GM10248 (cell line): Measurements from ENCODE around the gene SHISAL1.
"Not testable (repeated sequence)": the region's sequence is repeated elsewhere in the genome, so short reads cannot be mapped to it uniquely, and the experiment has no call there.

Source experiments
- CTCF ChIA-PET: fragments of 300-600 bp; sonication (Branson Sonifier 250); formaldehyde crosslinking; extraction: SDS; loops from one replicate; lab custom pipeline; 2021; ENCODE audit warnings: antibody characterized with exemption; lab: Yijun Ruan, JAX
- POLR2A ChIA-PET: fragments of 350-650 bp; sonication (Branson Sonifier 250); formaldehyde crosslinking; extraction: SDS; loops from one replicate; lab custom pipeline; 2020; ENCODE audit warnings: antibody characterized with exemption; lab: Yijun Ruan, JAX
- DNase-seq: peaks from one replicate; pipeline ENCODE4 v3.0.0; 2012; ENCODE audit errors: extremely low spot score
- TF ChIP-seq, protein P1 (sequence below): IDR thresholded peaks from 2 replicates; pipeline ENCODE4 v1.5.1; 2012; ENCODE audit warnings: mild to moderate bottlenecking, low read depth; ENCODE audit errors: extremely low read depth, missing control alignments, control extremely low read depth

The SHISAL1 gene

DNA sequence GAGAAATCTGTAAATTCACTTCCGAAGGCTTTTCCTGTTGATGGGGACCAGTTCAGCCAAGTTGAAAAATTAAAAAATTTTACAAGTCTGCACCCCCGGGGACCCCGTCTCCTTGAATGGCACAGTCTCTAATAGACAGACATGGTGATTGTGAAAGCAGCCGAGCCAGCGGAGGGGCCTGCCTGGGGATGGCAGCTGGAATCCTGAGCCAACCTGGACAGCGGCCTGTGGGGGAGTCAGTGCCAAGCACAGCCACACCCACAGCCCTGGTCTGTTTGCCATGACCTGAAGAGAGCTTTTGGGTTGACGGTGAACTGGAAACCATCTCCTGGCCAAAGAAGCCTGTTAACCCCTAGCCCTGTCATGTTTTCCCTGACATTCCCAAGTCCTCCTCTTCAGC, 67.3 kb downstream of the SHISAL1 start:
- POLR2A ChIA-PET = no interaction called here
- CTCF ChIA-PET = no interaction called here
- TF ChIP-seq, protein P1, sequence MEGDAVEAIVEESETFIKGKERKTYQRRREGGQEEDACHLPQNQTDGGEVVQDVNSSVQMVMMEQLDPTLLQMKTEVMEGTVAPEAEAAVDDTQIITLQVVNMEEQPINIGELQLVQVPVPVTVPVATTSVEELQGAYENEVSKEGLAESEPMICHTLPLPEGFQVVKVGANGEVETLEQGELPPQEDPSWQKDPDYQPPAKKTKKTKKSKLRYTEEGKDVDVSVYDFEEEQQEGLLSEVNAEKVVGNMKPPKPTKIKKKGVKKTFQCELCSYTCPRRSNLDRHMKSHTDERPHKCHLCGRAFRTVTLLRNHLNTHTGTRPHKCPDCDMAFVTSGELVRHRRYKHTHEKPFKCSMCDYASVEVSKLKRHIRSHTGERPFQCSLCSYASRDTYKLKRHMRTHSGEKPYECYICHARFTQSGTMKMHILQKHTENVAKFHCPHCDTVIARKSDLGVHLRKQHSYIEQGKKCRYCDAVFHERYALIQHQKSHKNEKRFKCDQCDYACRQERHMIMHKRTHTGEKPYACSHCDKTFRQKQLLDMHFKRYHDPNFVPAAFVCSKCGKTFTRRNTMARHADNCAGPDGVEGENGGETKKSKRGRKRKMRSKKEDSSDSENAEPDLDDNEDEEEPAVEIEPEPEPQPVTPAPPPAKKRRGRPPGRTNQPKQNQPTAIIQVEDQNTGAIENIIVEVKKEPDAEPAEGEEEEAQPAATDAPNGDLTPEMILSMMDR = no peak

DNA sequence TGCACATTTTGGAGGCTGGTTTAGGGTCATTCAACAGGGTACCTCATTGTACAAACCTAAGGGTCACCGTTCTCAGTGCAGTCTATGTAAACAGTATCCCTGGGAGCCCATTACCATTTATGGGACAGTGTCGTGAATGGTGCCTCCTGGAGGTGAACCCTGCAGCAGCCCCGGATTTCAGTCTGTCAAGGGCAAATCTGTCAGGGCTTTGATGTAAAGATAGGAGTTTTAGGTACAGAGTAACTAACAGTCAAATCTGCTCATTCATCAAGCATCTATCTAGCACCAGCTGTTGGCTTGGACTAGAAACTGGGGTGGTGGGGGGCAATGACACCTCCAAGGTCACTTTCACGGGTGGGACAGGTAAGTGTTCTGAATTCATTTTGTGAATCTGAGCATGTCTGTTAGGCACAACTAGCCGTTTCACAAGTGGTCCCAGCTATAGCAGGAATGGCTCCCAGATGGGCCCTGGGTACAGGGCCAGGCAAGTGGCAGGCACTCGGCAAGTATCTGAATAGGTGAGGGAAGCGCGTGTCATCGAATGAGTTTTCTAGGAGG, 68.4 kb downstream of the SHISAL1 start:
- no peak for DNase-seq

More for the DNA sequence above, 67.3 kb downstream of the SHISAL1 start:
- no peak for DNase-seq

DNA sequence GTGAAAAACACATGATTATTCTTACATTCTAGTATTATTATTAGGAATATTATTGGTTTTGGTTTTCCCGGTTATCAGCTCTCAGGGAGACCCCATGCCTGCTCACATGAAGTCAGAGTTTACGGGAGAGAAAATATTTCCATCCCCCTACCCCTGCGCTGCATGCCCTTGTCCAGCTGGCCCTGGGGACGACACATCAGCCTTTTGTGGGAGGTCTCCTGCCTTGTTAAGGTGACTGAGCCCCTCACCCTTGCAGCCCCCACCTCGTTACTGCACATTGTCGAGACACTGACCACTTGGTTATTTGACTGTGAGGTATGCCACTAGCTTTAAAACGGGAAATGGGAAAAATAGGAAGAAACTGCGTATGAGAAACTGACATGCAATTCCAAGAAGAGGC, 69.0 kb downstream of the SHISAL1 start:
- TF ChIP-seq, protein P1 = no peak
- ChIA-PET CTCF (no interaction called here), POLR2A (no interaction called here)
- DNase-seq = no peak

More for the DNA sequence above, 68.4 kb downstream of the SHISAL1 start:
- POLR2A ChIA-PET = no interaction called here
- CTCF ChIA-PET = no interaction called here
- TF ChIP-seq, protein P1 = no peak

DNA sequence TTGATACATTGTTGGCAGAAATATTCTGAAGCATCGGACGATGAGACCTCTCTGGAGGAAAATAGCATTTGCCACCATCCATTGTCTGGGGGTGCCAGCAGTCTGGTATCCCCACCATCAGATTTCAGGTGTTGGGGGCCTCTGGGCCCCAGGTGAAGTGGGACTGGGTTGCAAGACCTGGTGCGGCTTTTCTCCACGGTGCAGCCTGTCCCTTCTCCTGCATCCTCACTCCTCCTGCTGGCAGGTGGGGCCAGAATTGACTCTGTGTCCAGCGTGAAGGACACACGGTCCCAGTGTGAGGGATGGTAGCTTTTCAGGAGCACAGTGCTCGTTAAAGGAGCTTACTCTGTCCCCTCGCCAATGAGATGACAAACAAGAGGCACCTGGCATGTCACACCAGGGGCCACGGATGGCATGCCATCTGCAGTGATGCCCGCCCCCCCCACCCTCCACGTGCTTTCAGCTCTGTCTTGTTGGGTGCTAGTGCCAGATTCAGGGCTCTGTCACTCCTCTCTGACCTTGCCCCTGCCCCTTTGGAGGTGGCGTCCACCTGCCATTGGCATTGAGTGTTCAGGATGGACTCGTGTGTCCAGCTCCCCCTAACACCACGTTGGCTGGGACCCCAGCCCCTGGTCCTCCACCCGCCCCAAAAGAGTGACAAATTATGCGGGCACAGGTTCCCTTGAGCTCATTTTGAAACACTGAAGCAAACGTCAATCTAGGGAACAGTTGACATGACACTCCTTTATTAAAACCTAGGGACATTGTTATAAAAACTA, 69.6 kb downstream of the SHISAL1 start:
- DNase-seq = no peak
- TF ChIP-seq, protein P1 = no peak
- ChIA-PET CTCF (no interaction called here), POLR2A (no interaction called here)

DNA sequence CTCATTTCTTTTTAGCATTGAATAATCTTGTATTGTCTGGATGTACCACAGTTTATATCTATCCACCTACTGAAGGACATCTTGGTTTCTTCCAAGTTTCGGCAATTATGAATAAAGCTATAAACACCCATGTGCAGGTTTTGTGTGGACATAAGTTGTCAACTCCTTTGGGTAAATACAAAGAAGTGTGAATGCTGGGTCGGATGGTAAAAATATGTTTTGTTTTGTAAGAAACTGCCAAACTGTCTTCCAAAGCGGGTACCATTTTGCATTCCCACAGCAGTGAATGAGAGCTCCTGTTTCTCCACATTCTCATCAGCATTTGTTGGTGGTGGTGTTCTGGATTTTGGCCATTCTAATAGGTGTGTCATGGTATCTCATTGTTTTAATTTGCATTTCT, 71.6 kb downstream of the SHISAL1 start:
- DNase-seq, CTCF ChIA-PET, POLR2A ChIA-PET: not testable (repeated sequence)

DNA sequence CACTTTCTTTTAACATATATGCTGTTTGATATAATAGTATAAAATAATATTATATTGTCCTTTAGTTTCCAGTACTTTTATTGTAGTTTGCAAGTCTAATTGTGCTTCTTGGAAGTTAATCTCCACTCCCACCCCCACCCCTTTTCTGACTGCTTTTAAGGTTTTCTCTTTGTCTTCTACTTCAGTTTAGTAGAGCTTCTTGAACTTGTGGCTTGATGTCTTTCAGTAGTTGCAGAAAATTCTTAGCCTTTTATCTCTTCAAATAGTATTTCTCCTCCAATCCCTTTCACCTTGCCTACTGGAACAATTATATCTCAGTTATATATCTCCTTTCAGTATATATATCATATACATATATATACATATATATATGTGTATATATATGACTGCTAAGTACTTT, 75.5 kb downstream of the SHISAL1 start:
- no peak for DNase-seq
- TF ChIP-seq, protein P1 = no peak
- CTCF ChIA-PET = no interaction called here
- POLR2A ChIA-PET = no interaction called here

DNA sequence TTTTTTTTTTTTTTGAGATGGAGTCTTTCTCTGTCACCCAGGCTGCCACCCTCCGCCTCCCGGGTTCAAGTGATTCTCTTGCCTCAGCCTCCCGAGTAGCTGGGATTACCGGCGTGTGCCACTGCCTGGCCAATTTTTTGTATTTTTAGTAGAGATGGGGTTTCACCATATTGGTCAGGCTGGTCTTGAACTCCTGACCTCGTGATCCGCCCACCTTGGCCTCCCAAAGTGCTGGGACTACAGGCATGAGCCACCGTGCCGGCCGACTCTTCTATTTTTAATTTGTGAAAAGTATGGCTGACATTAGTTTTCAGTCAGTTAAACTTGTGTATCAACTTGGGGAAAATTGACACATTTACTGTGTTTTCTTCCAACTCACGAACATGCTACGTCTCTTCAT, 78.4 kb downstream of the SHISAL1 start:
- CTCF ChIA-PET, POLR2A ChIA-PET, DNase-seq: not testable (repeated sequence)
